IMR-90 (cell line): ENCODE measurements around the gene ZNF532. TPM values are rescaled to one million over a fixed set of nuclear protein-coding genes. Genes with fewer than 3 reads are reported as not detected.

Source experiments
- ATAC-seq: fragments of 200-7000 bp; cut with Tn5 transposase; 2 replicates; pipeline ENCODE4 v1.9.1; 2020; ENCODE audit warnings: low read depth, mild to moderate bottlenecking, moderate library complexity
- BruUV-seq: library from RNA; stranded (reverse); fragments of 400-500 nt; replicated peaks from 2 replicates; lab custom pipeline; 2021; lab: Mats Ljungman, UMichigan
- CTCF ChIA-PET: fragments of 300-600 bp; formaldehyde crosslinking; extraction: SDS; loops from one replicate; lab custom pipeline; 2021; ENCODE audit warnings: antibody characterized with exemption; lab: Yijun Ruan, JAX
- POLR2A ChIA-PET: fragments of 300-600 bp; sonication (Branson Sonifier 250); formaldehyde crosslinking; loops from one replicate; lab custom pipeline; 2022; ENCODE audit warnings: antibody characterized with exemption; ENCODE audit not compliant: unreplicated experiment; lab: Charles Lee
- DNase-seq: peaks from one replicate; pipeline ENCODE4 v3.0.0; 2013
- H2AFZ ChIP-seq: replicated peaks from 2 replicates; pipeline ENCODE3; 2013; ENCODE audit warnings: low read length, mild to moderate bottlenecking; ENCODE audit not compliant: poor library complexity
- H2AK5ac ChIP-seq: 2 replicates; pipeline ENCODE4 v1.6.1; 2013; ENCODE audit warnings: low read depth, low read length, inconsistent platforms
- H2AK9ac ChIP-seq: replicated peaks from 2 replicates; pipeline ENCODE3; 2013; ENCODE audit warnings: mild to moderate bottlenecking, low read depth, low read length, moderate library complexity; ENCODE audit not compliant: poor library complexity
- H2BK120ac ChIP-seq: 2 replicates; pipeline ENCODE4 v1.6.1; 2013; ENCODE audit warnings: low read depth, low read length, inconsistent platforms
- H2BK15ac ChIP-seq: 3 replicates; pipeline ENCODE4 v1.6.1; 2013; ENCODE audit warnings: low read depth, low read length, inconsistent platforms
- H2BK20ac ChIP-seq: 2 replicates; pipeline ENCODE4 v1.6.1; 2013; ENCODE audit warnings: low read depth, mild to moderate bottlenecking, inconsistent platforms, low read length, moderate library complexity
- H2BK5ac ChIP-seq: 2 replicates; pipeline ENCODE4 v1.6.1; 2013; ENCODE audit warnings: mild to moderate bottlenecking, low read depth, low read length, inconsistent platforms; ENCODE audit not compliant: poor library complexity, severe bottlenecking
- H3K14ac ChIP-seq: replicated peaks from 2 replicates; pipeline ENCODE4 v1.6.1; 2013; ENCODE audit warnings: low read depth, low read length, inconsistent platforms
- H3K18ac ChIP-seq: 2 replicates; pipeline ENCODE4 v1.6.1; 2013; ENCODE audit warnings: low read depth, low read length, control low read depth
- H3K23ac ChIP-seq: 2 replicates; pipeline ENCODE4 v1.6.1; 2013; ENCODE audit warnings: low read depth, low read length, inconsistent platforms
- H3K27ac ChIP-seq: 2 replicates; pipeline ENCODE4 v1.5.1; 2013; ENCODE audit warnings: mild to moderate bottlenecking, control low read depth, low read length; ENCODE audit not compliant: insufficient read depth
- H3K27me3 ChIP-seq: 2 replicates; pipeline ENCODE4 v1.6.1; 2013; ENCODE audit warnings: low read length; ENCODE audit not compliant: control insufficient read depth, insufficient read depth
- H3K36me3 ChIP-seq: 2 replicates; pipeline ENCODE4 v1.6.1; 2013; ENCODE audit warnings: low read length, mixed read lengths; ENCODE audit not compliant: control insufficient read depth, insufficient read depth
- H3K4ac ChIP-seq: 2 replicates; pipeline ENCODE4 v1.6.1; 2013; ENCODE audit warnings: low read depth, low read length, inconsistent platforms
- H3K4me1 ChIP-seq: 2 replicates; pipeline ENCODE4 v1.6.1; 2013; ENCODE audit warnings: low read length, mixed read lengths; ENCODE audit not compliant: control insufficient read depth, insufficient read depth
- H3K4me2 ChIP-seq: 2 replicates; pipeline ENCODE4 v1.6.1; 2013; ENCODE audit warnings: low read depth, mild to moderate bottlenecking, control low read depth, low read length, moderate library complexity
- H3K4me3 ChIP-seq: 2 replicates; pipeline ENCODE4 v1.5.1; 2013; ENCODE audit warnings: low read depth, mild to moderate bottlenecking, control low read depth, low read length, moderate library complexity; ENCODE audit not compliant: insufficient read depth
- H3K56ac ChIP-seq: 2 replicates; pipeline ENCODE4 v1.6.1; 2013; ENCODE audit warnings: low read length, inconsistent platforms; ENCODE audit not compliant: insufficient read depth; ENCODE audit errors: extremely low read depth
- H3K79me1 ChIP-seq, 2 experiments: 2 replicates each; pipeline ENCODE4 v1.6.1; 2013; ENCODE audit warnings: low read length in 2 of 2, inconsistent platforms in 1 of 2, low read depth in 1 of 2
- H3K9ac ChIP-seq: 2 replicates; pipeline ENCODE4 v1.6.1; 2013; ENCODE audit warnings: low read depth, low read length, control low read depth
- H3K9me1 ChIP-seq: 2 replicates; pipeline ENCODE4 v1.6.1; 2013; ENCODE audit warnings: low read length, inconsistent platforms; ENCODE audit not compliant: insufficient read depth
- H3K9me3 ChIP-seq: 2 replicates; pipeline ENCODE4 v1.6.1; 2013; ENCODE audit warnings: low read length; ENCODE audit not compliant: control insufficient read depth, insufficient read depth
- H4K20me1 ChIP-seq: 2 replicates; pipeline ENCODE4 v1.6.1; 2013; ENCODE audit warnings: low read length, inconsistent platforms; ENCODE audit not compliant: insufficient read depth
- H4K5ac ChIP-seq: 2 replicates; pipeline ENCODE4 v1.6.1; 2013; ENCODE audit warnings: mild to moderate bottlenecking, low read depth, low read length, control low read depth
- H4K8ac ChIP-seq, 2 experiments: 2 replicates each; pipeline ENCODE4 v1.6.1; 2013; ENCODE audit warnings: low read depth in 2 of 2, low read length in 2 of 2, control low read depth in 1 of 2, inconsistent platforms in 1 of 2
- H4K91ac ChIP-seq: 2 replicates; pipeline ENCODE4 v1.6.1; 2013; ENCODE audit warnings: low read depth, low read length, inconsistent platforms; ENCODE audit not compliant: insufficient read depth
- BHLHE40 ChIP-seq: fragments of 150-350 bp; IDR thresholded peaks from 2 replicates; pipeline ENCODE4 v1.6.1; 2016; ENCODE audit warnings: mild to moderate bottlenecking, low read depth, low read length
- CHD1 ChIP-seq: IDR thresholded peaks from 2 replicates; pipeline ENCODE4 v1.6.1; 2012; ENCODE audit warnings: low read depth, low read length, improper control_type of control experiment
- MAFK ChIP-seq: IDR thresholded peaks from 2 replicates; pipeline ENCODE4 v1.6.1; 2012; ENCODE audit warnings: low read depth, low read length, improper control_type of control experiment
- POLR2A ChIP-seq: IDR thresholded peaks from 2 replicates; pipeline ENCODE4 v1.6.1; 2012; ENCODE audit warnings: mild to moderate bottlenecking, low read depth, low read length
- RAD21 ChIP-seq: IDR thresholded peaks from 2 replicates; pipeline ENCODE4 v1.6.1; 2012; ENCODE audit warnings: low read length, improper control_type of control experiment
- RCOR1 ChIP-seq: IDR thresholded peaks from 2 replicates; pipeline ENCODE4 v1.6.1; 2012; ENCODE audit warnings: mild to moderate bottlenecking, low read length, improper control_type of control experiment; ENCODE audit not compliant: insufficient replicate concordance
- WGBS, 2 experiments: methylation state at CpG; one replicate each; pipeline versions ENCODE4 v1.1.5 to v1.1.7; 2013; ENCODE audit warnings: missing lambda C conversion rate in 2 of 2; ENCODE audit not compliant: insufficient read length in 1 of 2; ENCODE audit errors: extremely low coverage in 2 of 2; 5-methylcytosine and 5-hydroxymethylcytosine counted together
- dilution Hi-C: fragments of 300-500 bp; cut with HindIII; formaldehyde crosslinking; loops from one replicate; pipeline ENCODE4 v1.14.3; 2018; ENCODE audit warnings: low sequenced_read_pairs; ENCODE audit not compliant: unreplicated experiment
- in situ Hi-C: fragments of 300-500 bp; cut with MboI; formaldehyde crosslinking; loops from 3 replicates; pipeline ENCODE4 v1.14.3; 2019; ENCODE audit warnings: low sequenced_read_pairs, inconsistent platforms, mixed read lengths
- intact Hi-C: fragments of 100-400 bp; cut with micrococcal nuclease; formaldehyde crosslinking; loops from 2 replicates; pipeline ENCODE4 v1.10.0; 2022
- polyA plus RNA-seq, 3 experiments: library from polyadenylated mRNA; depleted of rRNA; stranded (reverse); fragments of >200 nt; gene quantifications; 2 replicates each; pipeline ENCODE4 v1.2.3, GENCODE V29; 2012; ENCODE audit warnings: low replicate concordance in 1 of 3
- total RNA-seq: library from RNA; depleted of rRNA; stranded (reverse); fragments of >200 nt; gene quantifications from 2 replicates; pipeline ENCODE4 v1.2.3, GENCODE V29; 2012
- TF ChIP-seq, protein P1 (sequence below): fragments of 150-350 bp; IDR thresholded peaks from 2 replicates; pipeline ENCODE4 v1.6.1; 2016; ENCODE audit warnings: low read depth, mild to moderate bottlenecking, low read length, moderate library complexity, borderline replicate concordance
- TF ChIP-seq, protein P2 (sequence below): fragments of 150-350 bp; IDR thresholded peaks from 2 replicates; pipeline ENCODE4 v1.6.1; 2017; ENCODE audit warnings: mild to moderate bottlenecking, antibody characterized with exemption, low read length, low read depth

Gene ZNF532
- total and polyA plus RNA-seq, 2 of the 4 experiments (the other 2 are of a cell fraction) = 29.9 to 45.8 TPM

DNA sequence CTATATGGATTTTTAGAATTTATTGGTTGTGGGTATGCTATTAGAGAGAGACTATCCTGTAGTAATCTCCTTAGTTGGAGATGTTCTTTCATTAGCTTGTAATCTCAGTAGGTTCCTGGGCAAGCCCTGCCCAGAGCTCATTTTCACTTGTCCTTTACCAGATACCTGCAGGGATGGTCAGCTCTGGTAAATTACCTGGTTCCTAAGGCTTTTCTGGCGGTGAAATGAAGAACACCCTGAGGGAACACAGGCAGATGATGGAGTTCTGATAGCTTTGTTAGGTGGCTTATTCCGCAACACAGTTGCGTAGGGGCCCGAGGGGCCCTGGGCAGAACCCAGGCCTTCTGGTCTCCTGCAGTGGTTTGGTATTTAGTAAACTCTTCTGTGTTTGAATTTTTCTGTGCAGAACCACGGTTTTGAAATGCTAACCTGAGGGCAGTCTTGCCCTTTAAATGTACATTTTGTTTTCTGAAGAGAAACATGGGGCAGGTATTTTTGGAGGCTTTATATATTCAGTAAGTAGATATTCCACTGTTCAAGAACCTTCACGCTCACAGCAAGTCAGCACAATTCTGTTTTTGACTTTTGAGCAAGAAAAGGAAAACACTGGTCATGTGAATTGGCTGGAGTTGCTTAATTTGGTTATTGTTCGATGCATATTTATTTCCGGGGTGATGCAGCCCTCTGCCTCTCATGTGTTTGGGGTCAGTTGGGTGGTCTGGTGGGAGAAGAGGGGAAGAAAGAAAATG, 22.4 kb downstream of the ZNF532 start:
- Histone ChIP-seq H3K9me3 (no peaks in the 10 kb centered on the region), H3K27me3 (no peaks in the 10 kb centered on the region)

More for the DNA sequence above, 22.4 kb downstream of the ZNF532 start:
- peaks cover 6% of the 10 kb centered on the region for H3K36me3 ChIP-seq
- ATAC-seq (no peak), DNase-seq (no peak)
- H4K91ac ChIP-seq = no peak overlapping the region
- H3K18ac ChIP-seq = no peak overlapping the region
- dilution Hi-C loops = no loop called here
- intact Hi-C loops = no loop called here
- H3K4me2 ChIP-seq = no peak overlapping the region
- H4K5ac ChIP-seq = no peak overlapping the region
- H3K56ac ChIP-seq = no peak overlapping the region
- no peak overlapping the region for H2AK5ac ChIP-seq
- H3K4ac ChIP-seq = no peak overlapping the region
- peaks cover 15% of the 10 kb centered on the region for H3K4me1 ChIP-seq
- POLR2A ChIA-PET = no interaction called here
- CTCF ChIA-PET = no interaction called here
- H2BK20ac ChIP-seq = no peak overlapping the region
- no peak overlapping the region for H2AK9ac ChIP-seq
- no peak overlapping the region for H2BK15ac ChIP-seq
- no peaks in the 10 kb centered on the region for H4K20me1 ChIP-seq
- peak overlapping the region; percentile 3 for H2BK5ac ChIP-seq
- peaks cover 22 to 55% of the 10 kb centered on the region in 2 experiments for H3K79me1 ChIP-seq
- no peak overlapping the region for H2AFZ ChIP-seq
- in situ Hi-C loops = no loop called here
- no TSS peak for BruUV-seq
- peak overlapping the region; percentile 10; the same call in 1 of the 2 replicates for H3K27ac ChIP-seq
- H4K8ac ChIP-seq = peak overlapping the region in 1 of 2 experiments; percentile 2; a peak in 1 of 4 replicates
- no peak overlapping the region for H3K14ac ChIP-seq
- H3K9me1 ChIP-seq = peaks cover 17% of the 10 kb centered on the region
- H2BK120ac ChIP-seq = no peak overlapping the region
- H3K9ac ChIP-seq = no peak overlapping the region
- TF ChIP-seq, protein P1, sequence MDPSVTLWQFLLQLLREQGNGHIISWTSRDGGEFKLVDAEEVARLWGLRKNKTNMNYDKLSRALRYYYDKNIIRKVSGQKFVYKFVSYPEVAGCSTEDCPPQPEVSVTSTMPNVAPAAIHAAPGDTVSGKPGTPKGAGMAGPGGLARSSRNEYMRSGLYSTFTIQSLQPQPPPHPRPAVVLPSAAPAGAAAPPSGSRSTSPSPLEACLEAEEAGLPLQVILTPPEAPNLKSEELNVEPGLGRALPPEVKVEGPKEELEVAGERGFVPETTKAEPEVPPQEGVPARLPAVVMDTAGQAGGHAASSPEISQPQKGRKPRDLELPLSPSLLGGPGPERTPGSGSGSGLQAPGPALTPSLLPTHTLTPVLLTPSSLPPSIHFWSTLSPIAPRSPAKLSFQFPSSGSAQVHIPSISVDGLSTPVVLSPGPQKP = no peak
- TF ChIP-seq BHLHE40 (no peak), RAD21 (no peak), MAFK (no peak), CHD1 (no peak), RCOR1 (no peak), POLR2A (no peak)
- TF ChIP-seq, protein P2, sequence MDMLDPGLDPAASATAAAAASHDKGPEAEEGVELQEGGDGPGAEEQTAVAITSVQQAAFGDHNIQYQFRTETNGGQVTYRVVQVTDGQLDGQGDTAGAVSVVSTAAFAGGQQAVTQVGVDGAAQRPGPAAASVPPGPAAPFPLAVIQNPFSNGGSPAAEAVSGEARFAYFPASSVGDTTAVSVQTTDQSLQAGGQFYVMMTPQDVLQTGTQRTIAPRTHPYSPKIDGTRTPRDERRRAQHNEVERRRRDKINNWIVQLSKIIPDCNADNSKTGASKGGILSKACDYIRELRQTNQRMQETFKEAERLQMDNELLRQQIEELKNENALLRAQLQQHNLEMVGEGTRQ = no peak
- 90% methylated on average over 2 of the region's 8 CpGs; no CpG with 5 or more reads in 1 of the 2 experiments for WGBS, 2 experiments
- no peak overlapping the region for H3K23ac ChIP-seq
- no peak overlapping the region for H3K4me3 ChIP-seq
